GM12891 (cell line): ENCODE results near the gene BCAS2. TPM values are rescaled to one million over a fixed set of nuclear protein-coding genes. Genes with fewer than 3 reads are reported as not detected.

Source experiments
- DNase-seq: peaks from one replicate; pipeline ENCODE4 v3.0.0; 2011; ENCODE audit warnings: low spot score; ENCODE audit not compliant: insufficient read length
- FAIRE-seq: peaks from 2 replicates; lab custom pipeline; 2011; peaks lifted over from hg19 to GRCh38; lab: Jason Lieb, UNC
- PAX5 ChIP-seq: IDR thresholded peaks from 2 replicates; pipeline ENCODE4 v1.6.1; 2011; ENCODE audit warnings: low read length, moderate library complexity, mild to moderate bottlenecking; ENCODE audit not compliant: insufficient read depth, severe bottlenecking
- POLR2A ChIP-seq: IDR thresholded peaks from 2 replicates; pipeline ENCODE4 v1.6.1; 2011; ENCODE audit warnings: low read depth, low read length, control low read depth
- POLR2AphosphoS5 ChIP-seq: IDR thresholded peaks from 2 replicates; pipeline ENCODE4 v1.6.1; 2011; ENCODE audit warnings: low read depth, low read length, control low read depth
- POU2F2 ChIP-seq: IDR thresholded peaks from 2 replicates; pipeline ENCODE4 v1.6.1; 2011; ENCODE audit warnings: low read depth, mild to moderate bottlenecking, control low read depth, low read length, moderate library complexity
- SPI1 ChIP-seq: IDR thresholded peaks from 2 replicates; pipeline ENCODE4 v1.6.1; 2011; ENCODE audit warnings: low read depth, low read length, control low read depth
- TAF1 ChIP-seq: IDR thresholded peaks from 2 replicates; pipeline ENCODE4 v1.6.1; 2011; ENCODE audit warnings: low read depth, low read length, control low read depth
- polyA plus RNA-seq: library from polyadenylated mRNA; unstranded; fragments of >200 nt; gene quantifications from one replicate; pipeline ENCODE4 v1.2.1, GENCODE V29; 2012; ENCODE audit warnings: low read depth, missing spikeins, inconsistent platforms; ENCODE audit not compliant: missing spikeins

BCAS2 gene
- polyA plus RNA-seq: 40.4 TPM

DNA sequence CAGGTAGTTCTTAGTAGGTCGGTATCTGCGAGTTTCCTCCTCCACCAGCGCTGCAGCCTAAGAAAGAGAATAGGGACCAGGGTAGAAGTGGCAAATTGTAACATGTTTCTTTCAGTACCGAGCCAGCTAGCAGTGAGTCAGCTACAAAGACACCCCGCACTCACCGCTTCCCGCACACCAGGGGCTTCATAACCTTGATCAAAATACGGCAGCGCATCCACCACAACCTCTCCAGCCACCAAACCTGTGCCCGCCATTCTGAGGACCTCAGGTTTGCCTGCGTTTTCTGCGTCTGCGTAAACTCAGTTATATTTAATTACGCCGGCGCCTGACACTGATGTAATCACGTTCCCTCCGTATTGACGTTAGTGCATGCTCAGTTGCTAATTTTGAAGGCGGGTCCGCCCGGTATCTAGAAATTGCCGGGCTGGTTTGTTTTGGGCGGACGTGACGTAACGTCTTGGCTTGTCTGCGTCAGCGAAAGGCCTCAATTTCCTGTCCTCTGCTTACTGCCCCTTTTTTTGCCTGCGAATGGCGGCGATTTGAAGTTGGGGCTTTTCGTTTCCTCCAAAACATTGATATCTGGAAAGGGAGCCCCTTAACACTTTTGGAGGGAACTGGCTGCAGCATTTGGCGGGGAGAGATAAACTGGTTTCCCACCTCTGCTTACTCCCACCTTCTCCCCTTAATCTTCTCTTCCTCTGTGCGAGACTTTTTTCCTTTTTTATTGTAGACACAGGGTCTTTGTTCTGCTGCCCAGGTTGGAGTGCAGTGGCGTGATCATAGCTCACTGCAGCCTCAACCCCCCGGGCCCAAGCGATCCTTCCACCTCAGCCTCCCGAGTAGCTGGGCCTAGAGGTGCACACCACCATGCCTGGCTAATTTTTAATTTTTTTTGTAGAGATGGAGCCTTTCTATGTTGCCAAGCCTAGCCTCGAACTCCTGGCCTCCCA lies at the start of gene BCAS2:
Gene BCAS2 (minus strand): TSS at position 281 of the 953 bp plus-strand sequence. CDS start 24 bp downstream, at position 257.
- peak; percentile 98 for FAIRE-seq
- TF ChIP-seq TAF1: peak; percentile 86; the same call in 1 of the 2 replicates
- peak; percentile 69; the same call in 1 of the 2 replicates for TF ChIP-seq POU2F2
- TF ChIP-seq POLR2A: peak; percentile 97
- TF ChIP-seq SPI1: no peak
- peak; percentile 95 for TF ChIP-seq POLR2AphosphoS5
- no peak for TF ChIP-seq PAX5
- peak; percentile 48 for DNase-seq

DNA sequence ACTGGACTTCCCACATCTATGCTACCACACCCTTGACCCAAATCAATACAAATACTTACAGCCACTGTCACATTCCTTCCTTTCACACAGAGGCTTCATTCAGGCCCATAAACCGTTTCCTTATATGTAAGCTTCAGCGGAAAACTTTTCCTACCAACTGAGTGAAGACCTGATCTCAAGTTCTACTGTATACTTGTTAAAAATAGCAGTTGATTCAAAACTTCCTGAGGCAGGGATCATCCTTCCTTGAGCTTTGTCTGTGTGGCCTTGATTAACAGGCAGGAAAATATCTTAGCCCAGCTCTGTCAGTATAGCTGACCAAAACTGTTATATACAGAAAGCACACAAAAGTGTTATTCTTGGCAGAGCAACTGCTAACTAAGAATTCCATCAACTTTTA lies 45.7 kb upstream of the BCAS2 start:
- DNase-seq (no peak), FAIRE-seq (no peak)
- TF ChIP-seq SPI1 (no peak), POLR2AphosphoS5 (no peak), PAX5 (no peak), POLR2A (no peak), POU2F2 (no peak), TAF1 (no peak)

DNA sequence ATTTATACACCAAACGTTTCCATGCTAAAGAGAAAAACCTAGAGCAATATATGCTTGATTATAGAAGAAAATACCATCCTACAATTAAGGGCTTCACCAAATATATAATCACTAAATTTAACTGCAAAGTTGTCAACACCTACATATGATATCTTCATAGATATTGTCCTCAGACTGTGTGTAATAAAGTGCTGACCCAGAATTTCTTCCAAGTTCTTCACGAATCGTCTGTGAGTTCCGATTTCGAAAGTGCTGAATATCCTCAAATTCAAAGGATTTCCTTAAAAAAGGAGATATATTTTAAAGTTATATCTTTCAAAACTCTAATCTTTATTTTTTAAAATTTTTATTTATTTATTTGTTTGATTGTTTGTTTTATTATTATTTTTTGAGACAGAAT lies 41.9 kb upstream of the BCAS2 start:
- TF ChIP-seq SPI1 (no peak), POLR2AphosphoS5 (no peak), PAX5 (no peak), POLR2A (no peak)
- no peak for FAIRE-seq

DNA sequence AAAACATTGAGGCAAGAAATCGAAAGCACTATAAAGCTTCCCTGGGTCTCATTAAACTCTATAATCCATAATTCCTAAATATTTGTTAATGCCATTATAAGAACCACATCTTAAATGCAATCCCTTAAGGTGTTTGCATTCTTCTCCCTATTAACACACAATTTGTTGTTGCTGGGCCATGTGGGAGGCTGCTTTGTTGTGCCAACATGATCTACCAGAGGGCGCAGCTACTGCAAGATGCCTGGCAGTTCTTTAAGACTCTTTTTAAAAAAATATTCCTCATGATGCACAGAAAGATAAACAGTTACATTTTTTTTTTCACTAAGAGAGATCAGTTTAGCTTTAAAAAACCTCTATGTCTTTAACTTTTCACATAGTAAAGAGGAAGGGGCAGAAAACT lies 39.0 kb upstream of the BCAS2 start:
- FAIRE-seq: no peak
- no peak for DNase-seq
- TF ChIP-seq POLR2A: no peak
- TF ChIP-seq POU2F2: no peak
- TF ChIP-seq TAF1: no peak
- no peak for TF ChIP-seq SPI1
- no peak for TF ChIP-seq POLR2AphosphoS5
- TF ChIP-seq PAX5: no peak

More for the DNA sequence above, 41.9 kb upstream of the BCAS2 start:
- DNase-seq: no peak

DNA sequence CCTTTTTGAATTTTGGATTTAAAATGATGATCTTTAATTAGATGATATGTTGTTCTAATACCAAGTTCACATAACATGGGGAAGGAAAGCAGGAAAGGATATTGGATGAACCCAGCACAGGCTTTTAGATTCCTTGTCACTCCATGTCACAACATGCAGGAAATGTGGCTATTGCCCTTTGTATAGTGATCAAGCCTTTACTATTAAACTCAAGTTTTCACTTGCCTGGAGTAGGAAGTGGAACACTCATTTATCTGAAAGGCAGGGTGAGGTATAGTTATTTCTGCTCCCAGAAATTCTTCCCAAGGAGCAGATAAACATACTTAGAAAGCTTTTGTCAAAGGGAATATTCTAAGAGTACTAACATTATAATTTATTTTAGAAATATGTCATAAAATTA lies 37.2 kb upstream of the BCAS2 start:
- no peak for DNase-seq
- TF ChIP-seq PAX5 (no peak), POLR2AphosphoS5 (no peak), POU2F2 (no peak), TAF1 (no peak), POLR2A (no peak), SPI1 (no peak)
- no peak for FAIRE-seq

DNA sequence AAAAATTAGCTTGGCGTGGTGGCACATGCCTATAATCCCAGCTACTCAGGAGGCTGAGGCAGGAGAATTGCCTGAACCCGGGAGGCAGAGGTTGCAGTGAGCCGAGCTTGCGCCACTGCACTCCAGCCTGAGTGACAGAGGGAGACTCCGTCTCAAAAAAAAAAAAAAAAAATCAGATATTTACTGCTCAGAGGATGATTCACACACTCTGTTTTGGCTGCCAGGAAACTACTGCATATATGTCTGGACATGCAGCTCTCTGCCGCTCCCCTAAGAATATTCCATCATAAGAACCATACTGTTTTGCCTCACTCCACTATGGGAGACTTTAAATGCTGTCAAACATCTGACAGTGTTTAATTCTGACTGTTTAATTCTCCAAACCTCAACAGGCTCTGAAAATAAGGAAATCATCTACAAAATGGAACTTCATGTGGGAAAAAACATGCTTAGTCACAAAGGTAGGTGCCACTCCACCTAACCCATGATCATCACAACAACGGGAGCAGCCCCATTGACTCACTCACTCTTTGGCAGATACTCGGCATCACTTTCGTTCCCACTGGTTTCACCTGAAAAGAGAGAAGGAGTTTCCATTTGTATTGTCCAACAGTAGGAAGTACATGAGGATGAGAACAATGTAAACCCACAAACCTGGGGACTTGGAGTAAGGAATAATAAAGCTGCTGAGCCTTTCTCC lies 29.3 kb upstream of the BCAS2 start:
- DNase-seq: no peak
- TF ChIP-seq SPI1: no peak
- no peak for TF ChIP-seq TAF1
- TF ChIP-seq POLR2A: no peak
- no peak for TF ChIP-seq PAX5
- no peak for TF ChIP-seq POLR2AphosphoS5
- no peak for TF ChIP-seq POU2F2
- FAIRE-seq: no peak

DNA sequence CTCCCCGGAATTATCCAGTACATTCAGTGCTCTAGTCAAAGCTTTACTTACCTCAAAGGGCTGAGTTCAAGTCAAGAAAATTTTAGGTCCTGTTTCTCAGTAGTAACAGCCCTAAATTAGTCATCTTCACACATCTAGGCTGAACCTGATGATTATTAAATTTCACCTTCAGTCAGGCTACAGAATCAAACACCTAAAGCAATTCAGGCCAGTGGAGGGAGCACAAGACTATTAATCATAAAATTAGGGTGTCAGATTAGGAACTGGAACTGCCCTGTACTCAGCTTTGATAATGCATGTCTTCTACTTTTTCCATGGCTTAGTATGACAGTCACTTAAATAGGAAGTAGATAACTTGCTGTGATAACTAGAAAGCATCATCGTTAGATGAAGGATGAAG lies 28.4 kb upstream of the BCAS2 start:
- TF ChIP-seq SPI1 (no peak), POLR2A (no peak), POU2F2 (no peak), POLR2AphosphoS5 (no peak), TAF1 (no peak), PAX5 (no peak)
- DNase-seq: no peak
- FAIRE-seq: no peak

DNA sequence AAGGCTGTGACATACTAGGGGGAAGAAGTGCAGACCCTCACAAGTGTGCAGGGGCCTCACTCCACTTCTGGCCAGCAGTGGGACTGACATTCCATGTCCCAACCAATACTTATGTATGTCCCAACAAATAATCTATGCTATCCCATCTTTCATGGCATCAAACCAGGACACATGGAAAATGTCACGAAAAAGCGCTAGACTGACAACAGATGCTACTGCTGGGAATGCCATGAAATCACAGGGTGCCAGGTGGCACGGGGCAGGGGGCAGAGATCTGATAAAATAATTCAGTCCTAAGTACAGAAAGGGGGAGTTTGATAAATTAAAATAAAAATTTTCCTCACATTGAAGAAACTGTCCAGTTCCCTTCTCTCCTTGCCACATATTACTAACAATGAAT lies 27.6 kb upstream of the BCAS2 start:
- no peak for DNase-seq
- no peak for FAIRE-seq
- TF ChIP-seq SPI1 (no peak), POLR2AphosphoS5 (no peak)

DNA sequence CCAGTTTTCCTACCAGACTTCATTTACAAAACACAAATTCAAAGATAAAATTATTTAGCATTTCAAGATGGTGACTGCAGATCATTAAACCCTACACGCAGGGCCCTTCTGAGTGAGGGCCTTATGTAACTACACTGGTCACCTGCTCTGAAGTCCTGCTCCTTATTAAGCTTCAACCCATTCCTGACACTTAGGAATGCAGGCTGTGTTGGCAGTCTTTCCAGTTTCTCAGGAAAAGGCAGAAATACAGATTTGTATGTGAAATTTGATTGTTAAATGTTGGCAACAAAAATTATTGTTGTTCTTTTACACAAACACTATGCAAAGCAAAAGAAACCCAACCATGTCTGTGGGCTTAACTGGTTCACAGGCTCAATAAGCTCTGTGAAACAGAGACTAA lies 25.8 kb upstream of the BCAS2 start:
- TF ChIP-seq PAX5 (no peak), POU2F2 (no peak), TAF1 (no peak), SPI1 (no peak), POLR2AphosphoS5 (no peak), POLR2A (no peak)

DNA sequence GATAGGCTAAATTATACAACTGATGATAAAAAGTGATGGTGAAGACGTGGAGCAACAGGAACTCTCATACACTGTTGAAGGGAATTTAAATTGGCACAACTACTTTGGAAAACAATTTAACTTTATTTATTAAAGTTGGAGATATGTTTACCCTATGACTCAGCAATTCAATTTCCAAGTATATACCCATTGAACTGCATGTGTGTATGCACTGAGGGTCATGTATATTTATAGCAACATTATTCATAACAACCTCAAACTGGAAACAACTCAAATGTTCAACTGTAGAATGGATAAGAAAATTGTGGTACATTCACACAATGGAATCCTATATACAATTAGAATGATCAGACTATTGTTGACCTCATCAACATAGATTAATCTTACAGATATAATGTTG lies 16.5 kb upstream of the BCAS2 start:
- DNase-seq (no peak), FAIRE-seq (no peak)
- TF ChIP-seq POLR2AphosphoS5 (no peak), PAX5 (no peak), POU2F2 (no peak), TAF1 (no peak), POLR2A (no peak), SPI1 (no peak)

More for the DNA sequence above, 25.8 kb upstream of the BCAS2 start:
- no peak for FAIRE-seq
- no peak for DNase-seq
